HG02884 (cell line): Measurements from ENCODE around the gene KATNA1.
"Not testable (repeated sequence)": the region's sequence is repeated elsewhere in the genome, so short reads cannot be mapped to it uniquely, and the experiment has no call there.

Experiments
- ATAC-seq: cut with Tn5 transposase; IDR thresholded peaks from one replicate; pipeline ENCODE4 v1.9.1; 2021; ENCODE audit warnings: mild to moderate bottlenecking, moderate library complexity; ENCODE audit not compliant: unreplicated experiment

Gene KATNA1

DNA sequence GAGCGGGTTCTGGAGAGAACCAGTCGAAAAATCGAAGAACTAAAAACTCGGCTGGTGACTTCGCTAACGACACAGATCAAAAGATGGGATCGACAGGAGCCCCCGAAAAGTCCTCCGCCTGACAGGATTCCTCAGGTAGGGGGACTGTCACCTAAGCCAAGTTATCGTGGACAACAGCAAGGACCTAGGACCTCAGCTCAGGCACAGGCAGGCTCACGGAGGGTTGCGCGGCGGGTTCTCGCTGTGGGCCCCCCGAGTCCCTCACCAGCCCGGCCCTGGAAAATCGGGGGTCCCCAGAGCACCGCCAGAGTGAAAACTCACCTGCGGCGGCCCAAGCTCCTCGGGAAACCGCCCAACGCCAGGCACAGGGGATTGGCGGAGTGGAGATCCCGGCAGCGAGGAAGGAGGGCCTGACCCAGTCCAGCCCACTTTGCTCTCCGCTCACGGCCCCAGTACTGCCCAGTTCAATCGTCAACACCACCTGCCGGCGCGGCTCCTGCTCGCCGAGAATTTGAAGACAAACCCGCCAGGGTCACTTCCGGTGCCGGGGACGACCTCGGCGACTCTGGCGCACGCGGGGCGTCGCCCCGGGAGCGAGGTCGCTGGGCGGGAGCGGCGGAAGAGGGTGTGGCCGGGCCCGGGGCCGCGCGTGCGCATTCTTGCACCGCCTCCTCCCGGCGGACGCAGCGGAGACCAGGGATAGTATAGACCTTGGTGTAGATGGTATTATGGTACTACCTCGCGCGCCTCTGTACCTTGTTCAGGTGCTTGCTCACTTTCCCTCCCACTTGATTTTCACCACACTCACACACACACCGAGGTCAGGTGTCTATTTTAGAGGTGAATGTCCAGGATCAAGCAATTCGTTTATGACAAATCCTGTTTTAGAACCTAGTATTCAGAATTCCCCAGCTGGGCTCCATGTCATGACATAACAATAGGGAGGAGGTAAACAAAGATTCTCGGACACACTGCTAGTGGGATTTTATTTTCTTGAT lies at the start of gene KATNA1:
KATNA1 (minus strand) TSS at position 567 of the 998 bp plus-strand sequence. CDS start 10,167 bp downstream, outside the sequence.
- peak; percentile 76 for ATAC-seq

DNA sequence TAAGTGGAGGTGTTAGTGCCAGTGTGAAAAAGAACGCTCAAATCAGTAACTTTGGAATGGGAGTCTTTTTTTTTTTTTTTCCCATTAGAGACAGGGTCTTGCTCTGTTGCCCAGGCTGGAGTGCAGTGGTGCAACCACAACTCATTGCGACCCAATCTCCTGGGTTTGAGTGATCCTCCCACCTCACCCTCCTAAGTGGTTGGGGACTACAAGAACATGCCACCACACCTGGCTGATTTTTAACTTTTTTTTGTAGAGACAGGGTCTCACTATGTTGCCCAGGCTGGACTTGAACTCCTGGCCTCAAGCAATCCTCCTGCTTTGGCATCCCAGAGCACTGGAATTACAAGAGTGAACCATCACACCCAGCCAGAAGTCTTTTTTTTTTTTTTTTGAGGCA lies 49.7 kb upstream of the KATNA1 start:
- ATAC-seq: no peak

- no peak for ATAC-seq
Measured at GRCh38 chr6:149696901-149697300, 48.4 kb upstream of the KATNA1 start.

GRCh38 chr6:149694921-149695320 lies 46.4 kb upstream of the KATNA1 start:
- no peak for ATAC-seq

- ATAC-seq: no peak
Measured at GRCh38 chr6:149691201-149691600, 42.7 kb upstream of the KATNA1 start.

GRCh38 chr6:149686230-149686629 lies 37.7 kb upstream of the KATNA1 start:
- ATAC-seq: no peak

DNA sequence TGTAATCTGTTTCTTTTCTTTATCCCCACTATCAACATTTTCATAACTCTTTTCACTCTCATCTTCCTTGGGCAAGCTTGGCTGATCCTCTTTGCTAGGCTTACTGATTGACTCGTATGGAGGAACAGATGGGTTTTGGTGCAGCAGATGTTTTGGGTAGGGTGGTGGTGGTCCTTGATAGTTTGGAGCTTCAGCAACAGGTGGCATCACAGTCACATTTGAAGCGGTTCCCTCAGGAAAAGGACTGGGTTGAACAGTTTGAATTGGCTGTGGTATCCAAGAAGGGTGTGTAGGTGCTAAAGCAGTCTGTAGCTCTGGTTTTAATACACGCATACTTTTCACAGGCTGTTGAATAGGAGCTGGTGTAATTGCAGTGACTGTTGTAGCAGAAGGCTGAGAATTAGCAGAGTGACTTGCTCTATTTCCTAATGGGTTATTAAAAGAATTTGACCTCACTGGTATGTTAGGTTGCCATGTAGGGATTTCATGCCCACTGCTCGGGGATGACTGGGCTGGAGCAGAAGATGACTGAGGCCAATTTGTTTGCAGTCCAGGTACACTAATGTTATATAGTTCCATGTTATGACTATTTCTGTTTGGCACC lies 34.8 kb upstream of the KATNA1 start:
- ATAC-seq: no peak

DNA sequence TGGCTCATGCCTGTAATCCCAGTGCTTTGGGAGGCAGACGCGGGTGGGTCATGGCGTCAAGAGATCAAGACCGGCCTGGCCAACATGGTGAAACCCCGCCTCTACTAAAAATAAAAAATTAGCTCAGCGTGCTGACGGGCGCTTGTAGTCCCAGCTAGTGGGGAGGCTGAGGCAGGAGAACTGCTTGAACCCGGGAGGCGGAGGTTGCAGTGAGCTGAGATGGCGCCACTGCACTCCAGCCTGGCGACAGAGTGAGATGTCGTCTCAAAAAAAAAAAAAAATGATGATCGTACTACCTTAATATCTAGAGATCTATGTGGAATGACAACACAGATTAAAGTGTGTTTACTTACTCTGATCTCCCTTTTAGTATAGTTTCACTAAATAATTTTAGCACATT lies 33.3 kb upstream of the KATNA1 start:
- ATAC-seq: not testable (repeated sequence)

DNA sequence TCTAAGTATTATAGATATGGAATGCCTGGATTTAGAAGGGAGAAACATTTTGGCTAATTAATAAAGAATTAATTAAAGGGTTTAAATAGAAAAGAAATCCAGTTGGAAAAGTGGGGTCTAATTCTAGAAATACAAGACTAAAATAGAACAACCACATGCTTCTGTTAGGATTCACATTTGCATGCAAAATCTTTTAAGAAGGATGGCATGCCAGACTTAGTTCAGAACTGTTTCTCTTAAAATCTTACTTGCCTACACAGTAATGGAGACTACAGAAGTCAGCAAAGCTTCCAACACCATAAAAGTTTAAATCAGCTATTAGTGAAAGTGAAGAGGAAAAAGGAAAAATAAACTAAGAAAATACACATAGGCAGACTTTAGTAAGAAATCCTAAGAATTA lies 32.7 kb upstream of the KATNA1 start:
- ATAC-seq: no peak

GRCh38 chr6:149680503-149680902 lies 32.0 kb upstream of the KATNA1 start:
- ATAC-seq: peak; percentile 57

- not testable (repeated sequence) for ATAC-seq
Measured at GRCh38 chr6:149672265-149672664, 23.8 kb upstream of the KATNA1 start.

DNA sequence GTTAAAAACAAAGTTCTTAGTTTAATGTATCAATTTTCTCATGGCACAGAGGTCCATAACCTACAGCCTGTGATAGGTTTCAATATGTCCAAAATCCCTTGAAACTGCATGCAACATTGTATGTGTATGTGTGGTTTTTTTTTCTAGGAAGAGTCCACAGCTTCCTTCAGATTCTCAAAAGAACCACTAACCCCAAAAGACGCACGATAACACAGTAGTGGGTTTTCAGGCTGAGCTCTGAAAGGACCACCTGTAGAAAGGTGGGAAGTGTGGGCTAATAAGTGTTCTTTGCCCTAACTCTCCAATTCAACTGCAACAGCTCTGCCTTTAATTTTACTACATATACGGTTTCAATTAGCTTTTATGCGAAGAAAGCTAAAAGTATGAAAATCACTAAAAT lies 11.5 kb upstream of the KATNA1 start:
- no peak for ATAC-seq

- no peak for ATAC-seq
Measured at GRCh38 chr6:149657441-149657840, 8.9 kb upstream of the KATNA1 start.

- ATAC-seq: no peak
Measured at GRCh38 chr6:149651056-149651455, 2.5 kb upstream of the KATNA1 start.

GRCh38 chr6:149646599-149646998 lies 1.9 kb downstream of the KATNA1 start:
- no peak for ATAC-seq

DNA sequence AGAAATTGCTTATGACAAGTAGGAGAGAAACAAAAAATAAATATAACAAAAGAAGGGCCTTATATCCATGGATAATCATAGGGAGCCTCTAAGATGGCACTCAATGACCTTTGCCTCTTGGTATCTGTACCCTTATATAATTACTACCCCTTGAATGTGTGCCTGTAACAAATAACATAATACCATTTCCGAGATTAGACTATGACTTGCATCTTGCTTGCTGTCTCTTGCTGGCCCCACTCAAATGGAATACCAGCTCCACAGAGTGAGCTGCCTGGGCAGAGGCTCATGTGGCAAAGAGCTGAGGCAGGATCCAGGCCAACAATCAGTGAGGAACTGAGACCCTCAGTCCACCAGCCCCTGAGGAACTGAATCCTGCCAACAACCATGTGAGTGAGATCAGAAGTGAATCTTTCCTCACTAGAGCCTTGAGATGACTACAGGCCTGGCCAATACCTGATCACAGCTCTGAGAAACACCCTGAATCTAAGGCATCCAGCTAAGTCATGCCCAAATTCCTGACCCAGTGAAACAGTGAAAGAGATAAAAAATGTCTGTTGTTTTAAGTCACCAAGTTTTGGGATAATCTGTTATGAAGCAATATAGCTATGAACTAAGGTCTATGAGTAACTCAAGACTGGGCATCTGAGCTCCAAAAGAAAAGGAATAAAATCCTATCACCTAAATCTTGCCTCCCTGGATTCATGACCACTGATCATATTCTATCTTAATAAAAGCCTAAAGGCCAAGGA lies 5.5 kb downstream of the KATNA1 start:
- peak; percentile 82 for ATAC-seq

- no peak for ATAC-seq
Measured at GRCh38 chr6:149636124-149636523, 12.4 kb downstream of the KATNA1 start.

DNA sequence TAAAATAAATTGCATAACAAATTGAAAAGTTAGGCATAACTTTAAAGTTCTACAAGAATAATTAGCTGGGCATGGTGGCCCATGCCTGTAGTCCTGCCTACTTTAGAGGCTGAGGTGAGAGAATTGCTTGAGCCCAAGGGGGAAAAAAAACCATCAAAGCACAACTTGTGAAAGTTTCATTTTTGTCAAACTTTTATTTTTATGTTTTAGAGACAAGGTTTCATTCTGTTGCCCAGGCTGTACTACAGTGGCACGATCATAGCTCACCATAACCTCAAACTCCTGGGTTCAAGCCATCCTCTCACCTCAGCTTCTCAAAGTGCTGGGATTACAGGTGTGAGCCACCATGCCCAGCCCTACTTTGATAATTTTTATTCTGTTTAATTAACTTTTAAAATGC lies 14.2 kb downstream of the KATNA1 start:
- no peak for ATAC-seq

- ATAC-seq: peak; percentile 91
Measured at GRCh38 chr6:149628875-149629510, 19.5 kb downstream of the KATNA1 start.

DNA sequence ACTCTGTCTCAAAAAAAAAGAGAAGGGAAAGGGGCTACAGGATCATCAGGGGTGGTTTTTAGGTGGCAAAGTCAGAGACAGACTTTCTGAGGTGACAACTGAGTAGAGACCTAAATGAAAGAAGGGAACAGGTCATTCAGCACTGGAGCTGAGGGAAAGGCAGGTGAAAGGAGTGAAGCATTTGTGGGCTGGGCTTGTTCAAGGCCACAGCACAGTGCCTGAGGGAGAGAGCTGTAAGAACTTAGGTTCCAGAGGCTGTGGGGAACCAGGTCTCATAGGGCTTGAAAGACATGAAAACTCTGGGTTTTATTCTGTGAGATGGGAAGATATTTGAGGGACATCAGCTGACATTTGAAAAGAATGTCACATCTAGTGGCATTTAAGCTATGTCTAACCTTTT lies 20.8 kb downstream of the KATNA1 start:
- ATAC-seq: no peak

DNA sequence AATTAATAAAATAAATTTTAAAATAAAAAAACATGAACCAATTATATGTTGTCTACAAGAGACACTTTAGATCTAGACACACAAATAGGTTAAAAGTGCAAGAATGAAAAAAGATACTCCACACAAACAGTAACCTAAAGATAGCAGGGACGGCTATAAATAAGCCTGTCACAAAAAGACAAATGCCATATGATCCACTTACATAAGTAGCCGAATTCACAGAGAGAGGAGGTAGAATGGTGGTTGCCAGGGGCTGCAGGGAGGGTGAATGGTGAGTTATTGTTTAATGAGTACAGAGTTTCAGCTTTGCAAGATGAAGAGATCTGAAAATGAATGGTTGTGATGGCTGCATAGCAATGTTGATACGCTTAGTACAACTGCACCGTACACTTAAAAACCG lies 32.7 kb downstream of the KATNA1 start:
- ATAC-seq: no peak
